GM19099 (cell line): ENCODE measurements around the gene PPP1R1B.

Source experiments
- POLR2A ChIP-seq: IDR thresholded peaks from 3 replicates; pipeline ENCODE4 v1.6.1; 2011; ENCODE audit warnings: low read depth; ENCODE audit not compliant: insufficient read length; ENCODE audit errors: extremely low read depth

The PPP1R1B gene

GRCh38 chr17:39663340-39663687 lies 36.6 kb downstream of the PPP1R1B start:
- TF ChIP-seq POLR2A = no peak

GRCh38 chr17:39663688-39664580 lies 37.2 kb downstream of the PPP1R1B start:
- no peak for TF ChIP-seq POLR2A

- TF ChIP-seq POLR2A = no peak
Measured at GRCh38 chr17:39664581-39665561, 38.1 kb downstream of the PPP1R1B start, which contains the start of gene TCAP. Gene TCAP, plus strand, starts transcription at chr17:39665349. Its CDS starts 11 bp downstream, at chr17:39665360.

GRCh38 chr17:39665642-39666224 lies 39.0 kb downstream of the PPP1R1B start:
- no peak for TF ChIP-seq POLR2A

- TF ChIP-seq POLR2A = no peak
Measured at GRCh38 chr17:39666231-39666600, 39.5 kb downstream of the PPP1R1B start.

- no peak for TF ChIP-seq POLR2A
Measured at GRCh38 chr17:39666601-39667261, 40.0 kb downstream of the PPP1R1B start.

- TF ChIP-seq POLR2A = no peak
Measured at GRCh38 chr17:39667262-39667944, 40.7 kb downstream of the PPP1R1B start.

- TF ChIP-seq POLR2A = no peak
Measured at GRCh38 chr17:39667945-39668924, 41.5 kb downstream of the PPP1R1B start, which contains the start of gene PNMT. Gene PNMT, plus strand, starts transcription at chr17:39668453. Its CDS starts 23 bp downstream, at chr17:39668476.

GRCh38 chr17:39669897-39670735 lies 43.4 kb downstream of the PPP1R1B start:
- TF ChIP-seq POLR2A = no peak

- no peak for TF ChIP-seq POLR2A
Measured at GRCh38 chr17:39670746-39671145, 44.0 kb downstream of the PPP1R1B start.

GRCh38 chr17:39671651-39672521 lies 45.1 kb downstream of the PPP1R1B start:
- no peak for TF ChIP-seq POLR2A
